Astrocyte (in vitro differentiated cells and primary cell): ENCODE results near the gene ABTB2. TPM values are rescaled to one million over a fixed set of nuclear protein-coding genes. Genes with fewer than 3 reads are reported as not detected.
A peak's percentile ranks its signal among the peaks of the same experiment; 100 is the strongest.

ENCODE experiments used
- DNase-seq: peaks from one replicate; pipeline ENCODE4 v3.0.0-alpha.2; 2010; ENCODE audit warnings: low read depth
- FAIRE-seq: peaks from 2 replicates; lab custom pipeline; 2011; peaks lifted over from hg19 to GRCh38; lab: Jason Lieb, UNC
- H2AFZ ChIP-seq: 2 replicates; pipeline ENCODE4 v1.6.0; 2012; ENCODE audit warnings: low read depth, low read length, inconsistent platforms
- H3K27ac ChIP-seq: 2 replicates; pipeline ENCODE4 v1.5.1; 2011; ENCODE audit warnings: low read depth, low read length, inconsistent platforms
- H3K27me3 ChIP-seq: 2 replicates; pipeline ENCODE4 v1.6.0; 2011; ENCODE audit warnings: low read length, inconsistent platforms; ENCODE audit not compliant: insufficient read depth
- H3K36me3 ChIP-seq: 2 replicates; pipeline ENCODE4 v1.5.1; 2011; ENCODE audit warnings: low read length, inconsistent platforms; ENCODE audit not compliant: insufficient read depth
- H3K4me1 ChIP-seq: 2 replicates; pipeline ENCODE4 v1.5.1; 2011; ENCODE audit warnings: low read length, inconsistent platforms; ENCODE audit not compliant: insufficient read depth
- H3K4me2 ChIP-seq: 2 replicates; pipeline ENCODE4 v1.6.0; 2012; ENCODE audit warnings: low read length, inconsistent platforms
- H3K4me3 ChIP-seq: 2 replicates; pipeline ENCODE4 v1.5.1; 2011; ENCODE audit warnings: low read depth, mild to moderate bottlenecking, low read length, inconsistent platforms; ENCODE audit not compliant: insufficient read depth
- H3K79me2 ChIP-seq: 2 replicates; pipeline ENCODE4 v1.6.0; 2012; ENCODE audit warnings: mild to moderate bottlenecking, low read length, inconsistent platforms; ENCODE audit not compliant: insufficient read depth
- H3K9ac ChIP-seq: 2 replicates; pipeline ENCODE4 v1.6.0; 2012; ENCODE audit warnings: mild to moderate bottlenecking, low read length, inconsistent platforms
- H3K9me3 ChIP-seq: 2 replicates; pipeline ENCODE4 v1.5.1; 2012; ENCODE audit warnings: low read depth, mild to moderate bottlenecking, low read length, inconsistent platforms; ENCODE audit not compliant: insufficient read depth
- H4K20me1 ChIP-seq: 2 replicates; pipeline ENCODE4 v1.6.0; 2012; ENCODE audit warnings: low read length, inconsistent platforms; ENCODE audit not compliant: insufficient read depth
- H3K27ac Mint-ChIP-seq: one replicate; pipeline ENCODE4 v1.8.0; 2021; ENCODE audit warnings: mild to moderate bottlenecking, mixed read lengths; ENCODE audit not compliant: unreplicated experiment
- H3K27me3 Mint-ChIP-seq: one replicate; pipeline ENCODE4 v1.8.0; 2021; ENCODE audit warnings: low read depth, mixed read lengths; ENCODE audit not compliant: unreplicated experiment
- H3K36me3 Mint-ChIP-seq: one replicate; pipeline ENCODE4 v1.8.0; 2021; ENCODE audit warnings: low read depth, mixed read lengths; ENCODE audit not compliant: unreplicated experiment
- H3K4me1 Mint-ChIP-seq: one replicate; pipeline ENCODE4 v1.8.0; 2021; ENCODE audit warnings: low read depth, mixed read lengths; ENCODE audit not compliant: unreplicated experiment
- H3K4me3 Mint-ChIP-seq: one replicate; pipeline ENCODE4 v1.8.0; 2021; ENCODE audit warnings: mild to moderate bottlenecking, moderate library complexity, mixed read lengths; ENCODE audit not compliant: unreplicated experiment
- H3K9me3 Mint-ChIP-seq: one replicate; pipeline ENCODE4 v1.8.0; 2021; ENCODE audit warnings: mild to moderate bottlenecking, mixed read lengths; ENCODE audit not compliant: unreplicated experiment
- CTCF ChIP-seq: IDR thresholded peaks from 2 replicates; pipeline ENCODE4 v1.5.1; 2011; ENCODE audit warnings: low read depth, mild to moderate bottlenecking, inconsistent platforms, low read length, moderate library complexity; ENCODE audit not compliant: insufficient read depth
- EZH2 ChIP-seq: IDR thresholded peaks from 2 replicates; pipeline ENCODE4 v1.6.1; 2012; ENCODE audit warnings: mild to moderate bottlenecking, low read length, inconsistent platforms; ENCODE audit not compliant: insufficient read depth
- total RNA-seq: library from RNA; stranded (reverse); gene quantifications from 2 replicates; pipeline ENCODE4 v1.2.1, GENCODE V29; 2021

ABTB2 gene
- total RNA-seq, 1 donor from 2014 or later = 14.1 TPM

GRCh38 chr11:34105079-34105956 lies 252.5 kb downstream of the ABTB2 start, which contains the start of gene NAT10:
TSS of gene NAT10 (plus strand) at chr11:34105629. CDS start at chr11:34108226, 2,597 bp downstream.
- Histone ChIP-seq H3K4me2 (peak within 1 kb of the TSS; percentile 87), H3K36me3 (peaks cover 36% of the 10 kb centered on the region), H3K9me3 (no peaks in the 10 kb centered on the region), H3K79me2 (peaks cover 44% of the 10 kb centered on the region), H2AFZ (peak within 1 kb of the TSS; percentile 62), H3K27me3 (no peaks in the 10 kb centered on the region), H3K4me3 (peak within 1 kb of the TSS; percentile 96), H3K4me1 (peaks cover 16% of the 10 kb centered on the region), H4K20me1 (peaks cover 10% of the 10 kb centered on the region), H3K9ac (peak within 1 kb of the TSS; percentile 95), H3K27ac (peak within 1 kb of the TSS; percentile 92)
- no peak for TF ChIP-seq EZH2
- TF ChIP-seq CTCF = no peak
- Mint-ChIP-seq H3K4me1 (peaks cover 10% of the 10 kb centered on the region), H3K4me3 (peak within 1 kb of the TSS; percentile 96), H3K27me3 (no peaks in the 10 kb centered on the region), H3K27ac (peak within 1 kb of the TSS; percentile 99), H3K9me3 (no peaks in the 10 kb centered on the region), H3K36me3 (peaks cover 13% of the 10 kb centered on the region)
- DNase-seq (peak; percentile 98), FAIRE-seq (peak; percentile 66)

- Mint-ChIP-seq H3K4me1 (peaks cover 10% of the 10 kb centered on the region), H3K4me3 (peak overlapping the region; percentile 96), H3K36me3 (peaks cover 14% of the 10 kb centered on the region), H3K9me3 (no peaks in the 10 kb centered on the region), H3K27me3 (no peaks in the 10 kb centered on the region), H3K27ac (peak overlapping the region; percentile 99)
- no peaks in the 10 kb centered on the region for H3K9me3 ChIP-seq
- H3K4me1 ChIP-seq = peaks cover 16% of the 10 kb centered on the region
- H3K27ac ChIP-seq = peak overlapping the region; percentile 92
- peak overlapping the region; percentile 62 for H2AFZ ChIP-seq
- peaks cover 43% of the 10 kb centered on the region for H3K79me2 ChIP-seq
- peak overlapping the region; percentile 96 for H3K4me3 ChIP-seq
- TF ChIP-seq CTCF (no peak), EZH2 (no peak)
- peaks cover 37% of the 10 kb centered on the region for H3K36me3 ChIP-seq
- H4K20me1 ChIP-seq = peaks cover 11% of the 10 kb centered on the region
- FAIRE-seq (no peak), DNase-seq (no peak)
- H3K27me3 ChIP-seq = no peaks in the 10 kb centered on the region
- peak overlapping the region; percentile 95 for H3K9ac ChIP-seq
- H3K4me2 ChIP-seq = peak overlapping the region; percentile 87
These were observed 253.1 kb downstream of the ABTB2 start for GRCh38 chr11:34104680-34105078.

Other genes with a start within 250 kb of the ABTB2 start
- 16.5 and 17.6 TPM in 2 replicates for gene CAT, start 80.9 kb upstream of the ABTB2 start, total RNA-seq
- gene ELF5, start 155.8 kb upstream of the ABTB2 start, total RNA-seq = not detected in 2 replicates